Naive thymus-derived CD8-positive, alpha-beta T cell (primary cell): Measurements from ENCODE around the gene NPSR1. TPM values are rescaled to one million over a fixed set of nuclear protein-coding genes. Genes with fewer than 3 reads are reported as not detected.

Source experiments
- ATAC-seq, 2 donors: fragments of 150-1000 bp; cut with Tn5 transposase in 1 of 2; sonication (Bioruptor Pico), chemical (Tn5 transposase) in 1 of 2; 1 replicate in 1 of 2; 2 replicates in 1 of 2; pipeline ENCODE4 v1.10.0; 2021; ENCODE audit warnings: mild to moderate bottlenecking in 2 of 2, moderate library complexity in 2 of 2
- POLR2A ChIA-PET: fragments of 350-600 bp; sonication (Branson Sonifier 250); formaldehyde crosslinking; loops from one replicate; lab custom pipeline; 2021; ENCODE audit warnings: antibody characterized with exemption; lab: Charles Lee
- DNase-seq, 10 donors: peaks; one replicate each; pipeline versions ENCODE4 v3.0.0 to v3.0.0-alpha.2; 2020 to 2022
- H3K27ac Mint-ChIP-seq, 10 donors: one replicate each; pipeline ENCODE4 v1.8.0; 2020 to 2022; ENCODE audit warnings: mild to moderate bottlenecking in 10 of 10, mixed read lengths in 10 of 10, moderate library complexity in 4 of 10, inconsistent platforms in 1 of 10
- H3K27me3 Mint-ChIP-seq, 5 donors: one replicate each; pipeline ENCODE4 v1.8.0; 2021 to 2022; ENCODE audit warnings: mixed read lengths in 5 of 5
- H3K36me3 Mint-ChIP-seq, 3 donors: one replicate each; pipeline ENCODE4 v1.8.0; 2020 to 2022; ENCODE audit warnings: mixed read lengths in 3 of 3, mild to moderate bottlenecking in 2 of 3, inconsistent platforms in 1 of 3
- H3K4me1 Mint-ChIP-seq, 4 donors: one replicate each; pipeline ENCODE4 v1.8.0; 2021 to 2022; ENCODE audit warnings: mixed read lengths in 4 of 4
- H3K4me3 Mint-ChIP-seq, 10 donors: one replicate each; pipeline ENCODE4 v1.8.0; 2020 to 2022; ENCODE audit warnings: mild to moderate bottlenecking in 10 of 10, mixed read lengths in 10 of 10, moderate library complexity in 6 of 10, inconsistent platforms in 1 of 10
- H3K9me3 Mint-ChIP-seq, 9 donors: one replicate each; pipeline ENCODE4 v1.8.0; 2020 to 2022; ENCODE audit warnings: mixed read lengths in 9 of 9, mild to moderate bottlenecking in 3 of 9, inconsistent platforms in 1 of 9, moderate library complexity in 1 of 9
- polyA plus RNA-seq, 3 donors: library from polyadenylated mRNA; unstranded; fragments of 300-500 nt; fragmentation: Illumina TruSeq; gene quantifications; one replicate each; pipeline ENCODE4 v1.2.3, GENCODE V29; 2021
- total RNA-seq, 8 experiments: library from RNA in 2 of 8; stranded (reverse) in 2 of 8; gene quantifications; one replicate each; pipeline ENCODE4 v1.2.3 and lab custom pipeline; 2021 to 2026

The NPSR1 gene
- total and polyA plus RNA-seq, 5 experiments from 2014 or later: not detected

- DNase-seq (no peak), ATAC-seq (no peak)
- no peaks in the 10 kb centered on the region for H3K36me3 Mint-ChIP-seq
- H3K27me3 Mint-ChIP-seq: peaks cover 0 to 3% (median 0%) of the 10 kb centered on the region in 5 donors
- H3K4me1 Mint-ChIP-seq: no peaks in the 10 kb centered on the region
- no peak overlapping the region for H3K4me3 Mint-ChIP-seq
- POLR2A ChIA-PET: no interaction called here
- H3K9me3 Mint-ChIP-seq: no peaks in the 10 kb centered on the region
- H3K27ac Mint-ChIP-seq: no peak overlapping the region
Observed at GRCh38 chr7:34751725-34752643, 94.0 kb downstream of the NPSR1 start.

DNA sequence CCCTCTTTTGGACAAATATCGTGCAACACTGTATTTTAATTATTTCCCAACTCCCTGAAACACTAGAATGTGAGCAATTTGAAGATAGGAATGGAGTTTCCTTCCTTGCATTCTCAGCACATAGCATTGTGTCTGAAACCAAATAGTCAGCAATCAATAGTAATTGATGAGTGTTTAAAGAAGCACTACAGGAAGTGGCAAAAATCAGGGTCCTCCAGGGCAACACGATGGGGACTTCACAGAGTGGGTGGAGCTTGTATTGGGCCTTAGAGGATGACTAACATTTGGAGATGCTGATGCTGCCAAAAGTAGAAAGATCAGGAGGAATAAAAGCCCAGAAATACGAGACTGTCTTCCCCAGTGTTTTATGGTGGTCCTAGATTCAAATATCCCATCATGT lies 94.9 kb downstream of the NPSR1 start:
- ATAC-seq: no peak
- H3K9me3 Mint-ChIP-seq: no peaks in the 10 kb centered on the region
- no peak overlapping the region for H3K27ac Mint-ChIP-seq
- no peaks in the 10 kb centered on the region for H3K4me1 Mint-ChIP-seq
- H3K27me3 Mint-ChIP-seq: peaks cover 0 to 6% (median 3%) of the 10 kb centered on the region in 5 donors
- no peak for DNase-seq
- no peak overlapping the region for H3K4me3 Mint-ChIP-seq
- H3K36me3 Mint-ChIP-seq: no peaks in the 10 kb centered on the region
- POLR2A ChIA-PET: no interaction called here

DNA sequence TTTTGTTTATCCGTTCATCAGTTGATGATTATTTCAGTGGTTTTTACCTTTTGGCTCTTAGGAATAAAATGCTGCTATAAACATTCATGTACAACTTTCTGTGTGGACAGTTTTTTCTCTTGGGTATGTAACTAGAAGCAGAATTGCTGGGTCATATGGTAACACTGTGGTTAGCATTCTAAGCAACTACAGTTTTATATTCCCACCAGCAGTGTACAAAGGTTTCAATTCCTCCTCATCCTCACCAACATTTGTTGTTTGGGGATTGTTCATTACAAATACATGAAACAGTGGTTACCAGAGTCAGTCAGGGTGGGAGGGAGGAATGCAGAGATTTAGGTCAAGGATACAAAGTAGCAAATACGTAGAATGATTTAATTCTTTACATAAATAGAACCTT lies 97.0 kb downstream of the NPSR1 start:
- Mint-ChIP-seq H3K27ac (no peak overlapping the region), H3K9me3 (no peaks in the 10 kb centered on the region), H3K27me3 (peaks cover 0 to 12% (median 4%) of the 10 kb centered on the region in 5 donors), H3K36me3 (no peaks in the 10 kb centered on the region), H3K4me3 (no peak overlapping the region), H3K4me1 (no peaks in the 10 kb centered on the region)
- no peak for ATAC-seq
- no peak for DNase-seq
- POLR2A ChIA-PET: no interaction called here

- Mint-ChIP-seq H3K4me3 (no peak overlapping the region), H3K36me3 (no peaks in the 10 kb centered on the region), H3K27me3 (peaks cover 3 to 12% (median 4%) of the 10 kb centered on the region in 5 donors), H3K27ac (no peak overlapping the region), H3K4me1 (no peaks in the 10 kb centered on the region), H3K9me3 (no peaks in the 10 kb centered on the region)
- DNase-seq: no peak
- ATAC-seq: no peak
- POLR2A ChIA-PET: no interaction called here
Observed at GRCh38 chr7:34756025-34756437, 98.0 kb downstream of the NPSR1 start.

- ATAC-seq (no peak), DNase-seq (no peak)
- Mint-ChIP-seq H3K4me3 (no peak overlapping the region), H3K9me3 (no peaks in the 10 kb centered on the region), H3K27ac (no peak overlapping the region), H3K36me3 (no peaks in the 10 kb centered on the region), H3K4me1 (no peaks in the 10 kb centered on the region), H3K27me3 (peaks cover 3 to 15% (median 4%) of the 10 kb centered on the region in 5 donors)
- POLR2A ChIA-PET: no interaction called here
Observed at GRCh38 chr7:34756691-34757090, 98.7 kb downstream of the NPSR1 start.

- Mint-ChIP-seq H3K27me3 (peaks cover 3 to 19% (median 4%) of the 10 kb centered on the region in 5 donors), H3K27ac (no peak overlapping the region), H3K9me3 (no peaks in the 10 kb centered on the region), H3K36me3 (no peaks in the 10 kb centered on the region), H3K4me3 (no peak overlapping the region), H3K4me1 (no peaks in the 10 kb centered on the region)
- POLR2A ChIA-PET: no interaction called here
- DNase-seq: no peak
- no peak for ATAC-seq
Observed at GRCh38 chr7:34757570-34758110, 99.6 kb downstream of the NPSR1 start.

- H3K27ac Mint-ChIP-seq: no peak overlapping the region
- DNase-seq: no peak
- H3K27me3 Mint-ChIP-seq: peaks cover 4 to 19% (median 7%) of the 10 kb centered on the region in 5 donors
- ATAC-seq: no peak
- no peaks in the 10 kb centered on the region for H3K9me3 Mint-ChIP-seq
- no peaks in the 10 kb centered on the region for H3K4me1 Mint-ChIP-seq
- POLR2A ChIA-PET: no interaction called here
- no peak overlapping the region for H3K4me3 Mint-ChIP-seq
- H3K36me3 Mint-ChIP-seq: no peaks in the 10 kb centered on the region
Observed at GRCh38 chr7:34758111-34758601, 100.1 kb downstream of the NPSR1 start.

DNA sequence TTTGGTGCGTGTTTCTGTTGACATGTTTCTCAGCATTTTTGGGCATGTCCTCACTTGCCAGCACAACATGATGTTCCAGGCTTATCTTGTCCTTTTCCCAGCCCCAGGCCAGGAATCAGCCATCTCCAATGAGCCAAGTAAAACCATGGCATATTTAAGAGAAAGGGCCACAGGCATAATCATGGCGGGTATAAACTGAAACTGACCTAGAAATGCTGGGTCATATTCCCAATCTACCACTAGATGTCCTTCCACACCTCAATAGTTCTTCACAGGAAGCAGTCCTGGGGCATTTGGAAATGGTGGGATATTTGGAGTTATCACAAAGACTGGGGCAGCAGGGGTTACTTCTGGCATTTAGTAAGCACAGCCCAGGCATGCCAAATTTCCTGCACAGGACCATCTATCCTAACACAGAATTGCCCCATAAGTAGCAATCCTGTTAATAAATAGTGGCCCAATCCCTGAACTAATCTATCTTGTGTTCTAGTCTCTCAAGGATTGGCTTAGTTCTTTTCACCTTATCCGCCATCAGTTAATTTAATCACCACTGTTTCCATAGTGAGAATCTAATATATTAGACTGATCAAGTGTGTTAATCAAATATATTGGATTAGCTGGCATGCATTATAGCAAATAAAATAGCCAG lies 101.6 kb downstream of the NPSR1 start:
- Mint-ChIP-seq H3K9me3 (peaks cover 0 to 1% (median 0%) of the 10 kb centered on the region in 9 donors), H3K4me3 (no peak overlapping the region), H3K27me3 (peaks cover 4 to 19% (median 7%) of the 10 kb centered on the region in 5 donors), H3K36me3 (no peaks in the 10 kb centered on the region), H3K4me1 (no peaks in the 10 kb centered on the region), H3K27ac (no peak overlapping the region)
- ATAC-seq: no peak
- no peak for DNase-seq
- POLR2A ChIA-PET: no interaction called here

- H3K4me1 Mint-ChIP-seq: no peaks in the 10 kb centered on the region
- H3K36me3 Mint-ChIP-seq: no peaks in the 10 kb centered on the region
- H3K4me3 Mint-ChIP-seq: no peak overlapping the region
- ATAC-seq (no peak), DNase-seq (no peak)
- POLR2A ChIA-PET: no interaction called here
- peaks cover 0 to 2% (median 0%) of the 10 kb centered on the region in 9 donors for H3K9me3 Mint-ChIP-seq
- H3K27me3 Mint-ChIP-seq: peaks cover 4 to 19% (median 7%) of the 10 kb centered on the region in 5 donors
- H3K27ac Mint-ChIP-seq: no peak overlapping the region
Observed at GRCh38 chr7:34760271-34760670, 102.3 kb downstream of the NPSR1 start.

DNA sequence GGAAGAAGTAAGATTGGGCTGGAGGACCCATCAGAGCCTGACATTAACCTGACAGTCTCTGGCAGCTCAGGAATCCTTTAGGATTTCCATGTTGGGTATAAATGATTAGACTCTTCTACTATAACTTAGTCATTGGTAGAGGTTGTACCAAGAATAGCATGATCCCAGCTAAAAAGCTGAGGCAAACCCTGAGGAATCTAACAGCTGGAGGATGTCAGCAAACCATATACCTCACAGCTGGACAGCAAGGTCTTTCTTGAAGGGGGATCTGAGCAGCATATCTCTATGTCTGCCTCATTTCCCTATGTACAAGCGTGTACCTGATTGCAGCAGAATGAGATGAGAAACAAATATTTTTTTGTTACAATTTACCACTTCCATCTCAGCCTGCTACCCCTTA lies 103.2 kb downstream of the NPSR1 start:
- DNase-seq (no peak), ATAC-seq (no peak)
- peaks cover 0 to 2% (median 0%) of the 10 kb centered on the region in 9 donors for H3K9me3 Mint-ChIP-seq
- no peaks in the 10 kb centered on the region for H3K4me1 Mint-ChIP-seq
- no peaks in the 10 kb centered on the region for H3K36me3 Mint-ChIP-seq
- peaks cover 4 to 19% (median 8%) of the 10 kb centered on the region in 5 donors for H3K27me3 Mint-ChIP-seq
- H3K27ac Mint-ChIP-seq: no peak overlapping the region
- POLR2A ChIA-PET: no interaction called here
- H3K4me3 Mint-ChIP-seq: no peak overlapping the region

GRCh38 chr7:34761627-34762026 lies 103.6 kb downstream of the NPSR1 start:
- Mint-ChIP-seq H3K4me1 (no peaks in the 10 kb centered on the region), H3K9me3 (peaks cover 0 to 2% (median 0%) of the 10 kb centered on the region in 9 donors), H3K27me3 (peaks cover 4 to 19% (median 8%) of the 10 kb centered on the region in 5 donors), H3K27ac (no peak overlapping the region), H3K4me3 (no peak overlapping the region), H3K36me3 (no peaks in the 10 kb centered on the region)
- DNase-seq (no peak), ATAC-seq (no peak)
- POLR2A ChIA-PET: no interaction called here

DNA sequence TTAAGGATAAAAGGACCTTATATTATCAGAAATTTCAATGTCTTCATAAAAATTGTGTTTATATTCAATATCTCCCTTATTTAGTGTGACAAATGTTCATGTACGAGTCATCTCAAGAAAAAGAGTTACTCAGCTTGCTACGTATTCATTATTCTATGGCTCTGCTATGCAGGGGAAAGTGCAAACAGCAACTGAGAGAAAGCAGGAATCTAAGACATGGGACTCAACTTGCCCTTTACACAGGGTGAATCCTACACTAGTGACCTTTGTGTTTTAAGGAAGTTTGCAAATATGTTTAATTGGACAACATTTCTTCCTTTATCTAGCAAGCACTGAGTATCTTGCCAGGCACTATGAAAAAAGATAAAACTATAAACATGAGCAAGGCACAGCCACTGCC lies 104.7 kb downstream of the NPSR1 start:
- peaks cover 0 to 2% (median 0%) of the 10 kb centered on the region in 9 donors for H3K9me3 Mint-ChIP-seq
- POLR2A ChIA-PET: no interaction called here
- H3K27ac Mint-ChIP-seq: no peak overlapping the region
- no peak for DNase-seq
- peaks cover 3 to 19% (median 5%) of the 10 kb centered on the region in 5 donors for H3K27me3 Mint-ChIP-seq
- H3K36me3 Mint-ChIP-seq: no peaks in the 10 kb centered on the region
- no peaks in the 10 kb centered on the region for H3K4me1 Mint-ChIP-seq
- no peak overlapping the region for H3K4me3 Mint-ChIP-seq
- ATAC-seq: no peak
